Sigmoid colon (tissue), 7 donors: ENCODE data around the gene BET1. TPM values are rescaled to one million over a fixed set of nuclear protein-coding genes. Genes with fewer than 3 reads are reported as not detected.

ENCODE experiments used
- DNase-seq: peaks from one replicate; pipeline ENCODE4 v3.0.0-alpha.2; 2019
- H3K27ac ChIP-seq, 4 donors: fragments of 200-600 bp; sonication (generic); one replicate each; pipeline ENCODE4 v1.5.1; 2016 to 2019; ENCODE audit warnings: mild to moderate bottlenecking in 1 of 4
- H3K27me3 ChIP-seq, 3 donors: fragments of 200-600 bp; sonication (generic); one replicate each; pipeline ENCODE4 v1.5.1; 2019; ENCODE audit warnings: mild to moderate bottlenecking in 1 of 3
- H3K36me3 ChIP-seq, 4 donors: fragments of 200-600 bp; sonication (generic); one replicate each; pipeline ENCODE4 v1.5.1; 2016 to 2019
- H3K4me1 ChIP-seq, 4 donors: fragments of 200-600 bp; sonication (generic); one replicate each; pipeline ENCODE4 v1.5.1; 2017 to 2019
- H3K4me3 ChIP-seq, 4 donors: fragments of 200-600 bp; sonication (generic); one replicate each; pipeline ENCODE4 v1.5.1; 2017 to 2019; ENCODE audit warnings: mild to moderate bottlenecking in 2 of 4, moderate library complexity in 1 of 4
- H3K9me3 ChIP-seq, 4 donors: fragments of 200-600 bp in 3 of 4; sonication (generic) in 3 of 4; one replicate each; pipeline versions ENCODE4 v1.5.1 to v1.6.1; 2013 to 2019
- CTCF ChIP-seq, 4 experiments: fragments of 450-650 bp in 3 of 4; fragments of 200-600 bp in 1 of 4; IDR thresholded peaks; one replicate each; pipeline ENCODE4 v1.5.1; 2016 to 2019; ENCODE audit warnings: antibody characterized with exemption in 4 of 4, mild to moderate bottlenecking in 3 of 4, moderate library complexity in 2 of 4
- EP300 ChIP-seq, 4 donors: sonication (generic); formaldehyde crosslinking; IDR thresholded peaks; one replicate each; pipeline ENCODE4 v1.6.1; 2017; ENCODE audit warnings: antibody characterized with exemption in 4 of 4
- POLR2A ChIP-seq, 2 donors: fragments of 450-650 bp; IDR thresholded peaks; one replicate each; pipeline ENCODE4 v1.6.1; 2016; ENCODE audit warnings: antibody characterized with exemption in 2 of 2, mild to moderate bottlenecking in 2 of 2, moderate library complexity in 2 of 2
- POLR2AphosphoS5 ChIP-seq, 4 donors: sonication (generic); formaldehyde crosslinking; IDR thresholded peaks; one replicate each; pipeline ENCODE4 v1.6.1; 2017; ENCODE audit warnings: antibody characterized with exemption in 4 of 4
- WGBS, 2 donors: extraction: QIAGEN DNeasy Blood & Tissue Kit; methylation state at CpG; one replicate each; pipeline ENCODE4 v1.1.7; 2013; 5-methylcytosine and 5-hydroxymethylcytosine counted together
- intact Hi-C: fragments of 100-400 bp; cut with DNase I; formaldehyde crosslinking; loops from one replicate; pipeline ENCODE4 v1.15.1; 2023
- polyA plus RNA-seq, 3 donors: library from polyadenylated mRNA; stranded (reverse); fragments of 200-250 nt; gene quantifications; one replicate each; pipeline ENCODE4 v1.2.3, GENCODE V29; 2013
- total RNA-seq, 4 donors: library from RNA; depleted of rRNA; stranded (reverse); fragments of >200 nt; gene quantifications; one replicate each; pipeline ENCODE4 v1.1.0, GENCODE V29; 2016
- donor health status: healthy with polysubstance abuse.
- donor health status: Bipolar disorder and iron deficiency.
- donor health status: healthy.

The BET1 gene
- total and polyA plus RNA-seq, 7 donors, result 16.9 to 38.1 (median 27.0) TPM

GRCh38 chr7:93944673-93945072 is 59.5 kb downstream of the BET1 start:
- Histone ChIP-seq H3K27me3 (no peaks in the 10 kb centered on the region), H3K4me3 (no peak overlapping the region), H3K27ac (no peak overlapping the region), H3K9me3 (no peaks in the 10 kb centered on the region), H3K4me1 (no peaks in the 10 kb centered on the region), H3K36me3 (no peaks in the 10 kb centered on the region)
- TF ChIP-seq POLR2A (IDR thresholded peaks at IDR 0.05) (no peak), POLR2AphosphoS5 (IDR thresholded peaks at IDR 0.05) (peak in 1 of 4 donors; percentile 9)
- no peak for DNase-seq
- intact Hi-C loops, result no loop called here
- WGBS, 2 donors, result 24 to 58% methylated on average over 1 of the region's 1 CpG

GRCh38 chr7:93943816-93944540 is 60.2 kb downstream of the BET1 start:
- no peaks in the 10 kb centered on the region for H3K4me1 ChIP-seq
- intact Hi-C loops, result no loop called here
- H3K36me3 ChIP-seq, result no peaks in the 10 kb centered on the region
- H3K9me3 ChIP-seq, result no peaks in the 10 kb centered on the region
- WGBS, 2 donors, result 46 to 58% methylated on average over 4 of the region's 4 CpGs
- DNase-seq, result no peak
- TF ChIP-seq CTCF (IDR thresholded peaks at IDR 0.05) (no peak), EP300 (IDR thresholded peaks at IDR 0.05) (no peak), POLR2AphosphoS5 (IDR thresholded peaks at IDR 0.05) (no peak), POLR2A (IDR thresholded peaks at IDR 0.05) (no peak)
- H3K27ac ChIP-seq, result no peak overlapping the region
- H3K27me3 ChIP-seq, result no peaks in the 10 kb centered on the region
- no peak overlapping the region for H3K4me3 ChIP-seq

Other genes starting within 250 kb of the BET1 start
- gene TFPI2, start 113.6 kb downstream of the BET1 start, total RNA-seq, result 1 to 10 TPM in 3 of 4 donors, under 1 TPM in 1; 0.55 to 5.0 (median 3.7) TPM
- 1 to 10 TPM; 1.3 to 2.5 (median 1.8) TPM for gene TFPI2, start 113.6 kb downstream of the BET1 start, polyA plus RNA-seq
- not detected for gene GNGT1, start 97.8 kb downstream of the BET1 start, total RNA-seq
- gene GNGT1, start 97.8 kb downstream of the BET1 start, polyA plus RNA-seq, result not detected
- gene GNG11, start 82.6 kb downstream of the BET1 start, total RNA-seq, result 10 to 100 TPM; 12.9 to 26.8 (median 18.9) TPM
- 10 to 100 TPM in 1 of 3 donors, 1 to 10 TPM in 2; 8.1 to 34.2 (median 8.1) TPM for gene GNG11, start 82.6 kb downstream of the BET1 start, polyA plus RNA-seq